ENCODE measurements around the gene SAMD5.

Gene SAMD5

GRCh38 chr6:147508042-147508865 is at the start of gene SAMD5:
Gene SAMD5, plus strand, starts transcription at chr6:147508690. Its CDS starts 239 bp downstream, at chr6:147508929.
- DNase-seq (ENCODE audit: extremely low spot score): peak; percentile 87
- CTCF ChIA-PET: interaction anchor here (0.6 to 2.2 kb wide), 3 partner anchors 246 to 657 kb away, joined by 5 to 18 read pairs (median 6); no protein-coding TSS in a partner anchor

GRCh38 chr6:147459780-147460179 is 48.7 kb upstream of the SAMD5 start:
- POLR2A ChIA-PET: no interaction called here
- TF ChIP-seq ZNF384 (IDR thresholded peaks at IDR 0.05) (no peak), FOXK2 (IDR thresholded peaks at IDR 0.05) (no peak), LEF1 (IDR thresholded peaks at IDR 0.05; ENCODE audit: borderline replicate concordance) (no peak), SP1 (IDR thresholded peaks at IDR 0.05) (no peak)
- CTCF ChIA-PET: no interaction called here
- DNase-seq (ENCODE audit: extremely low spot score): no peak

More at GRCh38 chr6:147508042-147508865, at the start of gene SAMD5:
- peak; percentile 64 for TF ChIP-seq TARDBP (IDR thresholded peaks at IDR 0.05)
- no peak for TF ChIP-seq HDGF (IDR thresholded peaks at IDR 0.05; ENCODE audit: borderline replicate concordance)
- TF ChIP-seq FOXK2 (IDR thresholded peaks at IDR 0.05): no peak
- TF ChIP-seq LEF1 (IDR thresholded peaks at IDR 0.05; ENCODE audit: borderline replicate concordance): 0 out of 2 replicates have a peak, but pooled peaks have one; percentile 52
- TF ChIP-seq FOXM1 (IDR thresholded peaks at IDR 0.05; ENCODE audit: borderline replicate concordance): peak; percentile 31; the same call in 1 of the 2 replicates
- TF ChIP-seq CTBP1 (IDR thresholded peaks at IDR 0.05; ENCODE audit: borderline replicate concordance): no peak
- TF ChIP-seq L3MBTL2 (conservative IDR thresholded peaks at IDR 0.05): no peak; the same call in 1 of the 2 replicates
- TF ChIP-seq PKNOX1 (IDR thresholded peaks at IDR 0.05): peak; percentile 4; the same call in 1 of the 2 replicates
- TF ChIP-seq NFRKB (IDR thresholded peaks at IDR 0.05): no peak
- TF ChIP-seq FOXA1 (IDR thresholded peaks at IDR 0.05): no peak
- no peak for TF ChIP-seq SUZ12 (IDR thresholded peaks at IDR 0.05)
- no peak for TF ChIP-seq ZNF384 (IDR thresholded peaks at IDR 0.05)
- POLR2A ChIA-PET: no interaction called here

GRCh38 chr6:147463651-147464050 is 44.8 kb upstream of the SAMD5 start:
- no peak for TF ChIP-seq L3MBTL2 (conservative IDR thresholded peaks at IDR 0.05)
- no peak for TF ChIP-seq SP1 (IDR thresholded peaks at IDR 0.05)
- no peak for TF ChIP-seq LEF1 (IDR thresholded peaks at IDR 0.05; ENCODE audit: borderline replicate concordance)
- TF ChIP-seq BHLHE40 (IDR thresholded peaks at IDR 0.05; ENCODE audit: borderline replicate concordance): no peak
- no peak for TF ChIP-seq FOXM1 (IDR thresholded peaks at IDR 0.05; ENCODE audit: borderline replicate concordance)
- no peak for TF ChIP-seq ELF4 (IDR thresholded peaks at IDR 0.05)
- no peak for TF ChIP-seq ARNT (IDR thresholded peaks at IDR 0.05)
- TF ChIP-seq HDGF (IDR thresholded peaks at IDR 0.05; ENCODE audit: borderline replicate concordance): no peak
- DNase-seq (ENCODE audit: extremely low spot score): no peak
- POLR2A ChIA-PET: no interaction called here
- CTCF ChIA-PET: no interaction called here

GRCh38 chr6:147467428-147467827 is 41.1 kb upstream of the SAMD5 start:
- ChIA-PET POLR2A (no interaction called here), CTCF (no interaction called here)
- DNase-seq (ENCODE audit: extremely low spot score): no peak
- TF ChIP-seq CTBP1 (IDR thresholded peaks at IDR 0.05; ENCODE audit: borderline replicate concordance): no peak

GRCh38 chr6:147467886-147468285 is 40.6 kb upstream of the SAMD5 start:
- POLR2A ChIA-PET: no interaction called here
- DNase-seq (ENCODE audit: extremely low spot score): no peak
- CTCF ChIA-PET: no interaction called here
- TF ChIP-seq PKNOX1 (IDR thresholded peaks at IDR 0.05) (peak; percentile 49; the same call in 1 of the 2 replicates), FOXA1 (IDR thresholded peaks at IDR 0.05) (no peak)

GRCh38 chr6:147468634-147469033 is 39.9 kb upstream of the SAMD5 start:
- ChIA-PET CTCF (no interaction called here), POLR2A (no interaction called here)
- no peak for TF ChIP-seq L3MBTL2 (conservative IDR thresholded peaks at IDR 0.05)
- TF ChIP-seq LEF1 (IDR thresholded peaks at IDR 0.05; ENCODE audit: borderline replicate concordance): no peak
- no peak for TF ChIP-seq PKNOX1 (IDR thresholded peaks at IDR 0.05)
- no peak for TF ChIP-seq ZNF384 (IDR thresholded peaks at IDR 0.05)
- TF ChIP-seq TARDBP (IDR thresholded peaks at IDR 0.05): no peak
- no peak for TF ChIP-seq SP1 (IDR thresholded peaks at IDR 0.05)
- TF ChIP-seq CTBP1 (IDR thresholded peaks at IDR 0.05; ENCODE audit: borderline replicate concordance): no peak
- TF ChIP-seq SUZ12 (IDR thresholded peaks at IDR 0.05): no peak
- no peak for TF ChIP-seq BHLHE40 (IDR thresholded peaks at IDR 0.05; ENCODE audit: borderline replicate concordance)
- TF ChIP-seq FOXA1 (IDR thresholded peaks at IDR 0.05): no peak
- DNase-seq (ENCODE audit: extremely low spot score): peak; percentile 17

- TF ChIP-seq NFRKB (IDR thresholded peaks at IDR 0.05) (no peak), L3MBTL2 (conservative IDR thresholded peaks at IDR 0.05) (no peak), SP1 (IDR thresholded peaks at IDR 0.05) (no peak)
- no peak for DNase-seq (ENCODE audit: extremely low spot score)
- POLR2A ChIA-PET: no interaction called here
- CTCF ChIA-PET: no interaction called here
Measured at GRCh38 chr6:147479857-147480256, 28.6 kb upstream of the SAMD5 start.
